GM21576 (cell line): ENCODE data around the gene MAEA.

ENCODE experiments used
- ATAC-seq: cut with Tn5 transposase; IDR thresholded peaks from one replicate; pipeline ENCODE4 v1.9.1; 2021; ENCODE audit warnings: mild to moderate bottlenecking, moderate library complexity; ENCODE audit not compliant: unreplicated experiment

The MAEA gene

DNA sequence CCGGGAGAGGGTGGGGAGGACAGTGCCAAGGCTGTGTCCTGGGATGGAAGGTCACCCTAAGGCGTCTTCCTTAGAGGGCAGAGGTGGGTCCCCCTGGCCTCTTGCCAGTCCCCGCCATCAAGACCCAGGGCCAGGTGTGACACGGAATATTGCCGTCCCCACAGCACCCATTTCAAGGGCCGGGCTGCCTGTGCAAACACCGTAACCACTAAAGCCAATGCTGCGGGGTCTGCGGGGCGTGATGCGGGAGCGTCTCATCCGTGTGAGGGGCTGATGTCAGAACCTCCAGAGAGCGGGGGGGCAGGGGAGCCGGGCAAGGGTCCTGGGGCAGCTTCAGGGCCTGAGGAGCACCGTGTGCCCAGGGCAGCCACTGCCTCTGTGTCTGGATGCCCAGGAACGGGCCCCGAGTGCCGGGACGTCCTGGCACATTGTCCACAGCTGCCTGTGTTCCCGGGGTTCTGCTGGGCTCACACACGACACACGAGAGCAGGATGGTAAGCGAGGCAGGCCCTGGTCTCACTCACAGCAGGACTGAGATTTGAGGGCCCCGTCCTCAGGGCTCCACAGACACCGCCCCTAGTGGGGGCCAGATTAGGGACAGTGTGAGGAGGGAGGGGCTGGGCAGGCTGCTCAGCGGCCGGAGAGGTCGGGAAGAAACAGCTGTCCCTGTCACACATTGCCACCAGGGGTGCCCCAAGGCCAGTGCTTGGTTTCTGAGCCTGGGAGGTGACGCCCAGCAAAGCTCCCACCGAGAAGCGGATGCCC lies 87.3 kb downstream of the MAEA start:
- ATAC-seq = no peak

DNA sequence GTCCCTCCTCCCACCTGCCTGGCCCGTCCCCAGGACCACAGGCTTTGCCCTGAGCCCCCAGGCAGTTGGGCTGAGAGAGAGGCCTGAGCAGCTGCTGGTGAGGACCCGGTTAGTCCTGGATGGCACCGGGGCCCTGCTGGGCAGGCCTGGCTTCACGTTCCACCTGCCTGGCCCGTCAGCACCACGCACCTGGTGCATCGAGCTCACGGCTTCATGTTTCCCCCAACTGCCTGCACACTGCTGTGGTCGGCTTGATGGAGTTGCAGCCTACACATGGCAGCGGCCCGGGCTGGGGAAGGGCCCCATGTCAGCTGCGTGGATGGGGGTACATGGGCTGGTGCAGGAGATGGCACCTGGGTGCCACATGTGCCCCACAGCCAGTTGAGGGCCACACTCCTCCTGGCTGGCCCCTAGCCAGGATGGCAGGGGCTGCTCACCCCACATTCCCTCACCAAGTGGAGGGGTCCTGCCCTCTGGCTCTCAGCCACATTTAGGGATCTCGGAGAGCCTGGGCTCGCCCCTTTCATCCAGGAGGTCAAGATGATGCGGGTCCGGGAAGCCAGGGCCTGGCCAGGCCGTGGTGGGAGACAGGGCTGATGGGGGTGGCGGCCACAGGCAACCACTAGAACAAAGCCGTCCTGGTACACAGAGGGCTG lies 88.0 kb downstream of the MAEA start:
- ATAC-seq = no peak

DNA sequence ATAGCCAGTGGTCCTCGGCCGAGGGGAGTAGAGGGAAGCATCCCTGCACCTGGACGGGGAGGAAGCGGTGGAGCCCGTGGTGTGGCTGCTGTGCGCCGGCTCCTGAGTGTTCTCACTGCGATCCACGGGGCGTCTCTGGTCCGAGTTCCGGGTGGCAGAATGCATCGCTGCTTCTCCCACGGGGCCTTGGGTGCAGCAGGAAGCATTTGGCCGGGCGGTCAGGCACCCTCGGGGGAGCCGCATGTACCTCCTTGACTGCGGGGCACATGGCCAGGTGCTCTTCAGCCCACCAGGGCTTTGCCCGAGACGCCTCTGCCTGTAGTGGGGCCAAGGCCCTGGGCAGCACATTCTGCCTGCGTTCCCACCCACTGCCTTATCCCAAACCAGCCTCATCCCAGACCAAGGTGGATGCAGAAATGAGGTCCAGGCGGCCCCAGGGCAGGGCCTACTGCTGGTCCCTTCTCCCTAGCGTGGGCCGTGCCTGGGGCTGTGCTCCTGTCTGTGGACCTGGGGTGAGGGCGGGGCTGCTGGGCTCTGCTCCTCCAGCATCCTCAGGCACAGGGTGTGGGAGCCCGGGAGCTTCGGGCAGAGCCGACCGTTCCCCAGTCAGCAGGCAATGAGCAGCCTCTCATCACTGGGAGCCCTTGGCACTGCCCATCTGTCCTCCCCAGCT lies 89.0 kb downstream of the MAEA start:
- ATAC-seq = no peak

DNA sequence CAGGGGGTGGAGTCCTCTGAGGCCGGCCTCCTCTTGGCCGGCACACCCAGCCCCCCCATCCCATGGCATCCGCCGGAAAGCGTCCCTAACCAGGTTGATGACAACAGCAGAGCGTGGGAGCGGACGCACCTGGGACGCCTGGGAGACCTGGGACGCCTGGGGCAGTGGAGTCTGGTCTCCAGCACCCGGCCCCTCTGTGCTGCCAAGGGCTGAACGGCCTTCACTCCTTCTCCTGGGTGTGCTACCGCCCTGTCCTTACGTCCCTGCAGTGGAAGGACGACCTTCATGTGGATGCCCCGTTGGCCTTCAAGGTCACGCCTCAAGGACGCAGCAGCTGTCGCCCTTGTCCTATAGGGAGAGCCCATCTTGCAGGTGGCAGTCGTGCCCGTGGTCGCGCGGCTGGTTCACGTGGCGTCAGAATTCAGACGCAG lies 89.7 kb downstream of the MAEA start:
- no peak for ATAC-seq

DNA sequence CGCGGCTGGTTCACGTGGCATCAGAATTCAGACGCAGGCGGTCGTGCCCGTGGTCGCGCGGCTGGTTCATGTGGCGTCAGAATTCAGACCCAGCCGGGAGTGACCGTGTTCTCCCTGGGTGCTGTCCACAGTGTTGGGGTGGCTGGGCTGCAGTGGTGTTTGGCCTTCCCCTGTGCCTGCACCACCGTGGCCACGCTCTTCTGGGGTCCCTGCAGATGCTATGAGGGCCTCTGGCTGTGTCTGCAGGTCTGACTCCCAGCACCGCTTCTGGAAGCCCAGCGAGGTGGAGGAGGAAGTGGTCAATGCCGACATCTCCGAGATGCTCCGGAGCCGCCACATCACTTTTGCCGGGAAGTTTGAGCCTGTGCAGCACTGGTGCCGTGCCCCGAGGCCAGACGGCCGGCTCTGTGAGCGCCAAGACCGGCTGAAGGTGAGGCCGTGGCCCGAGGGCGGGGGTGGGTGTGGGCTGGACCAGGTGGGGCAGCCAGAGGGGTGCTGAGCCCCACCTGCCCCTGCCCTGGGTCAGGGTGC lies 90.2 kb downstream of the MAEA start:
- ATAC-seq = no peak

DNA sequence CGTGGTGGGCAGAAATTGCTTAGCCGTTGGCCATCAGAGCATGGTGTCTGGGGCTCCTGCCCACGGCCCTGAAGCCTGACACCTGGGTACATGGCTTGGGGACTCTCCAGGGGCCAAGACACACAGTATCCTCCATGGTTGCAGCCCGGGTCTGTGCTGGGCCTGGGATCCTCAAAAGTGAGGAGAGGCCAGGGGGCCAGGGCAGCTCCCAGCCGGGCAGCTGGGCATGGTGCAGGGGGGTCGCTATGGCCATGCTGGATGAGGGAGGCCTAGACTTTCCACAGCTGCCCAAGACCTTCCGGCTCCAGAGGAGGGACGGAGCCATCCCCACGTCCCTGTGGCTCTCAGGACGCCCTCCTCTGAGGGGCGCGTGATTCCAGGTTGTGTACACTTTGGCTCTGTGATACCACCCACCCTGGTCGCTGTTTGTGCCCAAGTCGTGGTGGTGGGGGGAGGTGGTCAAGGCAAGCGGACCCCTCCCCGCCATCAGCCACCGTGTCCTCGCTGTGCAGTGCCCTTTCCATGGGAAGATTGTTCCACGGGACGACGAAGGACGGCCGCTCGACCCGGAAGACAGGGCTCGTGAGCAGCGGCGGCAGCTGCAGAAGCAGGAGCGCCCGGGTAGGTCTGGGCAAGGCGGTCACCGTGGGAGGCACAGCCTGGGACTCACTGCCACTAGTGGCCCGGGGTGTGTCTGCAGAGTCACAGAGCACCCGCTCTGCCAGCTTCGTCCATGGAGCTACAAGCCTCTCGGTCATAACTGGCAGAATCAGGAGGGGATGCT lies 90.9 kb downstream of the MAEA start:
- ATAC-seq = no peak

DNA sequence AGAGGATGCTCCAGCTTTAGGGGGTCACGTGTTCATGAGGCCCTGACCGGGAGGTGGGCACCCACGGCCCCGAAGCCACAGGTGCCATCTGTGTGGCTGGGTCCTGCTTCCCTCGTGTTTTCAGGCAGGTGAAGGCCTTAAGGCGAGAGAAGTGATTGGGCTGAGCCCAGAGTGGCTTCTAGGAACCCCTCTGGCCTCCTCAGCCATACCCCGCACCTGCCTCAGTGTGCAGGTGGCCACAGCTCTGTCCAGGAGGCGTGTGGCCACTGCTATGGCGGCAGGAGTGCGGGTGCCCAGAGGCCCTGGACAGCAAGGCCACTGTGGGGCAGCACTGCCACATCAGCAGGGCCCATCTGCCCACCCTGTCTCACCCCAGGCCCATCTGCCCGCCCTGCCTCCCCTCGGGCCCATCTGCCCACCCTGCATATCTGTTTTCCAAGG lies 91.5 kb downstream of the MAEA start:
- ATAC-seq = no peak

DNA sequence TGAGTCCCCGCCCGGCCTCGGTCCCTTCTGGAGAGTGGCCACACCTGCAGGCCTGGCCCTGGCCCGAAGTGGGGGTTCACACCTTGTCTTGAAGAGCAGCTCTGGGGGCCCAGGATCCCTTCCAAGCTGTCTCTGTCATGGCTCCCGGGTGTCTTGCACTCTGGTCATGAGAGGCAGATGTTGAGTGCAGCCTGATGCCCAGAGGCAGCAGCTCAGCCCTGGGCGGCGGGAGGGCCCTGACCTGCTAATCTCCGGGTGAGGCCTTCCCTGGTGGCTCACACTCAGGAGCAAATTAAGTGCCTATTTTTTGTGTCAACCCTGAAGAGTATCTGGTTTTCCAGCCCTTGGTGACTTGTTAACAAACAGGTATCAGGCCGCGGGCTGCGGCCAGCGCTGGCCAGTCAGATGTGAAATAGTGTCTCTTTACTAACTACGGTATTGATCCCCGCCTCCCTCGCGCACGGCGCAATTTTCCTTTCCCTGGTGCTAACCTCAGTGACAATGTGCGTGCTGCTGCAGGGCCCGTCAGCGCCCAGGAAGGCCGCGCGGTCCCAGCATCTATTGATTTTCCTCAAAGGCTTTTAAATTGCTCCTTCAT lies 92.4 kb downstream of the MAEA start:
- ATAC-seq = no peak

DNA sequence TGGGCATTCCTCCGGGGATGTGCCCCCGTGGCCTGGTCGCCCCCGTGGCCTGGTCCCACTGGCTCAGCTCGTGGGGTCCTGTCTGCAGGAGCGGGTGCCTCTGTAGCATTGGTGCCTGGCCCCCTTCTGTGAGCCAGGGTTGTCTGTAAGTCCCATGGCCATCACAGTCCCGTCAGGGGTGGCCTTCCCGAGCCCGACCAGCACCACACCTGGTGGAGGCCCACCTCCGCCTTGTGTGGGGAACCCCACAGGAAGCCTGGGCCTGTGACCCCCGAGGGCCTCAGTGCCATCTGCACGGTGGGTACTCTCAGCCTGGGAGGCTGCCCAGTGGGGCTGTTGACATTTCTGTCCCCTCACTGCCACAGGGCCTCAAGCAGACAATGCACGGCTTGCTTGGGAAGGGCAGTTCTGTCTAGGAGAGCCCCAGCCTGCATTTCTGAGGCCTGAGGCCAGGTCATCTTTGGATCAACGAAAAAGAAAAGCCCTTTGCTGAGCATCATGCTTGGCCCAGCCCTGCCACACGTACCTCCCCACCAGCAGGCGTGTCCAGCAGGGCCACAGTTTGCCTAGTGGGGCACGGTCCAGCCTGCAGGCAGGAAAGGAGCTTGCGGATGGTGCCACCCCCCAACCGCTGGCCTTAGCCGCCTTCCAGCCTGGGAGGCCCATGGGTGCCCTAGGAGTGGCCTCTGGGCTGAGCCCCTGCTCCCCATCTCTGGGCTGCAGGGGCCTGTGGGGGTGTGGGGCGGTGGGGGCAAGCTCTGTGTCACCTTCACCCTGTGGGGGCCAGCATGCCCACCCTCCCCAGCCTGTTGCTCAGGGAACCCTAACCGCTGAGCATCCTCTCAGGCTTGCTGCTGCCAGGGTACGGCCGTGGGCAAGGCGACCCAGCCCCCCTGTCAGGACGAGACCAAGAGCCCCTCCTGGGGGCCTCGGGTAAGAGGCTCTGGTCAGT lies 93.4 kb downstream of the MAEA start:
- no peak for ATAC-seq

DNA sequence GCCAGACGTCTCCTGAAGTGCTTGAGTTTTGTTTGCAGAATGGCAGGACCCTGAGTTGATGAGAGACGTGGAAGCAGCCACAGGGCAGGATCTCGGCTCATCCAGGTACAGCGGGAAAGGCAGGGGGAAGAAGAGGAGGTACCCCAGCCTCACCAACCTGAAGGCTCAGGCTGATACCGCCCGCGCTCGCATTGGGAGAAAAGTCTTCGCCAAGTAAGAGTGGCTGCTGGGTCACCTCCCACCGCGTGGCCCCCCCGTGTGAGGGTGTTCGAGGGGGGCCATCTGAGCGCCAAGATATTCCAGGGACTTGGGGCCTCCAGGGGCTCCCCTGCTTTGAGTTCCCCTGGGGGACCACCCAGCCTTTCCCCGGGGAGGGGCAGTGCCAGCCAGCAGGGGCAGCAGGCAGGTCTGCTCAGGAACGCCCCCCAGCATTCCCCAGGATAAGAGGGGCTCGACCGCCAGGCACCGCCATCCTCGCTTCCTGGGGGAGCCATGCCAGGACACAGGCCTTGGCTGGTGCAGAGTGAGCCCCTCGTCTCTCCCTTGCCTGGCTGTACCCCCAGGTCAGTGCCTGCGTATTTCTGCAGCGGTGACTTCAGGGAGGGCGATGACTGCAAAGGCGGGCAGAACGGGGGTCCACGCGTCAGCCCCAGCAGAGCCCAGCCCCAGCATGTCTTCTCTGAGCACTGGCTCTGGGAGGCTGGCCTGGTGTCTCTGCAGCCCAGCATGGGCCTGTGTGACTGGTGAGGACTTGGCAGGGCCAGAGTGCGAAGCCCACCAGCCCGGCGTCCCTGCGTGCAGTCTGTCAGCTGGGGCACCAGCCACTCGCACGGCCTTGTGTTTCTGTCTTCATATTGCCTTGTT lies 94.3 kb downstream of the MAEA start:
- ATAC-seq = no peak

DNA sequence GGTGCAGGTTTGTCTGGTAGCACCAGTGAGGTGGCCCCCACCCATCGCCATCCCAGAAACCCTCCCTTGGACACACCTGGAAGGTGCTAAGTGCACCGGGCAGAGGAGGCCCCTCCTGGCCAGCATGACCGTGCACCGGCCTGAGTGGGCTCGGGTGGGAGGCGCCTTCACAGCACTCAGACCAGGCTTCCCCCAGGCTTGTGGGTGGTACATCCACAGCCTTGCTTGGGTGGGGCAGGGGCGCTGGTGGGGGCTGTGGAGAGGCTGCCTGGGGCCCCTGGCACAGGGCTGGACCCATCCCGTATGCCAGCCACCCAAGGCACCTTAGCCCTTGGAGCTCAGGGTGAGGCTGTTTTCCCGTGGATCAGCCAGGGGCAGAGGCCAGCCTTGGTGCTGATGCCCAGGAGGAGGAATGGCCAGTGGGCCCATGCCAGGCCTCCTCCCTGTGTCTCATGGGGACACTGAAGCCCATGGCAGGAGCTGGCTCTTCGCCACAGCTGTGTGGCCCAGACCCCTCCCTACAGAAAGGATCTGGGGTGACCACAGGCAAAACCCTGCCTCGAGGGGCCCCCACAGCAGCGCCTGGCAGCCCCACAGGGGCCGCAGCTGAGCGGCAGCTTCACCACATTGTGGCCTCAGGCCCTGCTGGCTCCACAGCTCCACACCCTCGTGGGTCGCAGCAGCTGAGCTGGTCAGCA lies 95.1 kb downstream of the MAEA start:
- no peak for ATAC-seq

DNA sequence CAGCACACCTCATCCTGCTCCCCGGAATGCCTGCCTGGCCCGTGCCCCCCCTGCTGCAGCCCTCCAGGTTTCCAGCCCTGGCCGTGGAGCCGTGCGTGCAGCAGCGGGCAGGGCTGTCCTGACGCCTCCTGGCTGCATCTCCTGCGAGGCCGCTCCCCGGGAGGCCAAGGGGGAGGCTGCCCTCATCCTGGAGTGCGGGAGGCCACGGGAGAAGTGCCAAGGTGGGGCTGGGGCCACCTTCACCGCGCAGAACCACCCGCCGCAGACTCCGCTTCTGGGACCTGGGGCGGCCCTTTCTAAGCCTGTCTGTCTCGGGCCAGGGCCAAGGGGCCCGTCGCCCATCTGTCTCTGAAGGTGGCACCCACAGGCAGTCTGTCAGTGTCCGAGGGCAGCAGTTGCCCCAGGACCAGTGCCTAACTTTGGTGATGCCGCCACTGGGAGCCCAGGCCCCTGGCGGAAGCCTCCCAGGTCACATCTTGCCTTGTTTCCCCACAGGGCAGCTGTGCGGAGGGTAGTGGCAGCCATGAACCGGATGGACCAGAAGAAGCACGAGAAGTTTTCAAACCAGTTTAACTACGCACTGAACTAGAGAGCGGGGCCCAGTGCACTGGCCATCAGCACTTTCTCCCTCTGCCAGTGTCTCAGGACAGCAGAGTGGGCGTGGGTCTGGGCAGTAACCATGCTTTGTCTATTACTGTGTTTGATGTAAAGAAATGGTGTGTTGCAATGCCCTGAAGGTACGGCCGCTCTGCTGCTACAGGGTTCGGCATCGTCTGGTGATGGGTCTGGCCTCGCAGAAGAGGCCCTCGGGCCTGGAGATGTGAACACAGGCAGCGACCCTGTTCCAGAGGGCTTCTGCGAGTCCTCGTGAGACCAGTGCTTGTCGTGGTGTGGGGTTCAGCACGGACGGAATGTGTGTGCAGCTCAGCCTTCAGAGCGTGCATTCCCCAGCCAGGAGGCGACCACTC lies 96.0 kb downstream of the MAEA start:
- no peak for ATAC-seq
